Fibroblast of the aortic adventitia (primary cell): ENCODE data around the gene SYNE3. TPM values are rescaled to one million over a fixed set of nuclear protein-coding genes. Genes with fewer than 3 reads are reported as not detected.
A peak's percentile ranks its signal among the peaks of the same experiment; 100 is the strongest.

ENCODE experiments used
- DNase-seq: peaks from one replicate; pipeline ENCODE4 v3.0.0-alpha.2; 2010; ENCODE audit warnings: low read depth
- H3K4me3 ChIP-seq: 2 replicates; pipeline ENCODE4 v1.5.1; 2011; ENCODE audit warnings: low read depth, mild to moderate bottlenecking, control low read depth, low read length, moderate library complexity
- CTCF ChIP-seq: IDR thresholded peaks from 2 replicates; pipeline ENCODE4 v1.5.1; 2011; ENCODE audit warnings: mild to moderate bottlenecking, low read length, control low read depth, inconsistent platforms; ENCODE audit not compliant: insufficient read depth
- total RNA-seq: library from RNA; depleted of rRNA; stranded (reverse); fragments of >200 nt; gene quantifications from 2 replicates; pipeline ENCODE4 v1.2.3, GENCODE V29; 2012; ENCODE audit warnings: low replicate concordance

The SYNE3 gene
- total RNA-seq, 1 donor = 63.4 TPM

GRCh38 chr14:95474941-95475340 is 41.5 kb downstream of the SYNE3 start:
- DNase-seq = no peak
- no peak for TF ChIP-seq CTCF
- H3K4me3 ChIP-seq = no peak overlapping the region

- TF ChIP-seq CTCF = no peak
- no peak for DNase-seq
- H3K4me3 ChIP-seq = no peak overlapping the region
Observed at GRCh38 chr14:95474486-95474885, 42.0 kb downstream of the SYNE3 start.

GRCh38 chr14:95472819-95473251 is 43.6 kb downstream of the SYNE3 start:
- DNase-seq = no peak
- no peak overlapping the region for H3K4me3 ChIP-seq
- no peak for TF ChIP-seq CTCF

- TF ChIP-seq CTCF = no peak
- no peak overlapping the region for H3K4me3 ChIP-seq
- DNase-seq = peak; percentile 46
Observed at GRCh38 chr14:95471476-95471875, 45.0 kb downstream of the SYNE3 start.

- no peak overlapping the region for H3K4me3 ChIP-seq
- TF ChIP-seq CTCF = no peak
- DNase-seq = no peak
Observed at GRCh38 chr14:95471016-95471415, 45.4 kb downstream of the SYNE3 start.

- TF ChIP-seq CTCF = no peak
- H3K4me3 ChIP-seq = no peak overlapping the region
- DNase-seq = no peak
Observed at GRCh38 chr14:95469134-95469481, 47.3 kb downstream of the SYNE3 start.

DNA sequence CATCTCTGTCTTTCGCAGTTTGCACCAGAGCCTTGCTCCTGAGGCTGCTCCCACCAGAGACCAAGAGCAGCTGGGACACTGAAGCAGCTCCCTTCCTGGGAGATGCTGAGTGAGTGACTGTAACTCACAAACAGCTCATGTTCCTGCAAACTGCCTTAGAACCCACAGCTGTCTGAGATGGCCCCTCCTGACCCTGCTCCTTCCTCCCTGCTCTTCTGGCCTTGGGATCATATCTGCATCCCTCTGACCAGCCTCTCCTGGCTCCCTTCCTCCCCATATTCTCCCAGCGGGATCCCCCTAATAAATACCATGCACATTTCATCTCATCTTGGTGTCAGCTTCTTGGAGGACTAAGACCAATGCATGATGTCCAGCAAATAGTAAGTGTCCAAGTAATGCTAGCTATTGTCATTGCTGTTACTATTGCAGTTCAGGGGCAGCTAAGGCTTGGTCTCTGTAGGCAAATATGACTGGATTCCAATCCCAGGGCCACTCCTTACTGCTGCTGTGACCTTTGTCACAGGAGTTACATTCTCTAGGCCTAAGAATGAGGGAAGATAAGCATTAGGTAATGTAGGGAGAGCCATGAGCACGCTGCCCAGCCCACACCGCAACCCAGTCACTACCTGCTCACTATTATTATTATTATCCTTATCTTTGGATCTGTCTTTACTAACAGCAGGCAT is 47.9 kb downstream of the SYNE3 start:
- TF ChIP-seq CTCF = no peak
- no peak overlapping the region for H3K4me3 ChIP-seq
- no peak for DNase-seq
